IPS DF 6.9 (cell line): ENCODE data around the gene CD8A.
"Not testable (repeated sequence)": the region's sequence is repeated elsewhere in the genome, so short reads cannot be mapped to it uniquely, and the experiment has no call there.

Experiments
- DNase-seq: peaks from one replicate; pipeline ENCODE4 v3.0.0-alpha.2; 2013; ENCODE audit warnings: low read depth, low spot score
- H3K27ac ChIP-seq: one replicate; pipeline ENCODE4 v1.5.1; 2013; ENCODE audit warnings: low read length, control low read depth
- H3K27me3 ChIP-seq: 2 replicates; pipeline ENCODE4 v1.6.1; 2013; ENCODE audit warnings: mild to moderate bottlenecking, low read length; ENCODE audit not compliant: control insufficient read depth, insufficient read depth
- H3K36me3 ChIP-seq: 2 replicates; pipeline ENCODE4 v1.6.1; 2013; ENCODE audit warnings: low read length; ENCODE audit not compliant: control insufficient read depth, insufficient read depth
- H3K4me1 ChIP-seq: 2 replicates; pipeline ENCODE4 v1.6.1; 2013; ENCODE audit warnings: low read length; ENCODE audit not compliant: control insufficient read depth, insufficient read depth
- H3K4me3 ChIP-seq: 2 replicates; pipeline ENCODE4 v1.5.1; 2013; ENCODE audit warnings: mild to moderate bottlenecking, low read length
- H3K9me3 ChIP-seq: 2 replicates; pipeline ENCODE4 v1.6.1; 2013; ENCODE audit warnings: low read length, inconsistent platforms; ENCODE audit not compliant: control insufficient read depth, insufficient read depth
- WGBS: extraction: QIAGEN DNeasy Blood & Tissue Kit; methylation state at CpG from one replicate; pipeline ENCODE4 v1.1.7; 2013; ENCODE audit warnings: mixed read lengths, missing lambda C conversion rate; ENCODE audit not compliant: insufficient read length, insufficient coverage; 5-methylcytosine and 5-hydroxymethylcytosine counted together

CD8A gene

DNA sequence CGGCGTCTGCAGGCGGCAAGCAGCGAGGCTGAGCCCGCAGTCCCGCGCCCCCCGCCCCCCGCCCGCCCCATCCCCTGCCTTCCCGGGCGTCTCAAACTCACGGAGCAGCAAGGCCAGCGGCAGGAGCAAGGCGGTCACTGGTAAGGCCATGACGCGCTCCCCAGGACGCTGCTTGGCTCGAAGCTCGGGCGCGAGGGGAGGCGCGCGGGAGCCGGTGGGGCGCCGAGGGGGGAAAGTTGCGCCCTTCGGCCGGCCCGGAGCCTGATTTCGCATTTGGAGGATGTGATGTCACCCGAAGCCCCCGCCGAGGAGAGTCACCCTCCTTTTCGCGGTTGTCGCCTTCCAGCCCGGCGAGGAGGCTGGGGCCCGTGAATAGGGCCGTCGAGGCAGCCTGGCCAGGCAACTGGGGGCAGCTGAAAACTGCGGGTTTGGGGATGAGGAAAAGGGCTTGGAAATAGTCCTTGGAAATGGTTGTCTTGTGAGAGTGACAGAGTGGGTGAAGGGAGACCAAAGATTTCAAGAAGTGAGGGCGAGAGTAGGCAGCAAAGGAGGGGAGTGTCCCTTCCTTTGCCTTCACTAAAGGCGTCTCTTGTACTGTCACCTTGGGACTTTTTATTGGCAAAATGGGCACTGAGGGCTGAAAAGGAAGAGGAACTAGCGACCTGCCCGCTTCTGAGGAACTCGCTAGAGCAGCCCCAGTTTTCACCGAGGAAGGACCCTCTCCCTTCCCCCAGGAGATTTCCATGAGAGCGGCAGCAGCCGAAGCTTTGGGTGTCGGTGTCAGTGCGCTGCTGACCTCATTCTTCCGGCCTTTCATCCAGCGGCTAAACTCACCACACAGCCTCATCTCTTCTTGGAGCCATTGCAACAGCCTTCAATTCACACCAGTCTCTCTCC is at the start of gene CD8A:
Gene CD8A (minus strand): TSS at position 238 of the 897 bp plus-strand sequence. CDS start 88 bp downstream, at position 150.
- DNase-seq: no peak
- no peaks in the 10 kb centered on the region for H3K9me3 ChIP-seq
- H3K27ac ChIP-seq: no peak within 1 kb of the TSS
- no peaks in the 10 kb centered on the region for H3K4me1 ChIP-seq
- peak within 1 kb of the TSS; percentile 14; the same call in 1 of the 2 replicates for H3K4me3 ChIP-seq
- H3K27me3 ChIP-seq: peaks cover 36% of the 10 kb centered on the region
- no CpG with 5 or more reads among the region's 57 CpGs for WGBS
- H3K36me3 ChIP-seq: no peaks in the 10 kb centered on the region

DNA sequence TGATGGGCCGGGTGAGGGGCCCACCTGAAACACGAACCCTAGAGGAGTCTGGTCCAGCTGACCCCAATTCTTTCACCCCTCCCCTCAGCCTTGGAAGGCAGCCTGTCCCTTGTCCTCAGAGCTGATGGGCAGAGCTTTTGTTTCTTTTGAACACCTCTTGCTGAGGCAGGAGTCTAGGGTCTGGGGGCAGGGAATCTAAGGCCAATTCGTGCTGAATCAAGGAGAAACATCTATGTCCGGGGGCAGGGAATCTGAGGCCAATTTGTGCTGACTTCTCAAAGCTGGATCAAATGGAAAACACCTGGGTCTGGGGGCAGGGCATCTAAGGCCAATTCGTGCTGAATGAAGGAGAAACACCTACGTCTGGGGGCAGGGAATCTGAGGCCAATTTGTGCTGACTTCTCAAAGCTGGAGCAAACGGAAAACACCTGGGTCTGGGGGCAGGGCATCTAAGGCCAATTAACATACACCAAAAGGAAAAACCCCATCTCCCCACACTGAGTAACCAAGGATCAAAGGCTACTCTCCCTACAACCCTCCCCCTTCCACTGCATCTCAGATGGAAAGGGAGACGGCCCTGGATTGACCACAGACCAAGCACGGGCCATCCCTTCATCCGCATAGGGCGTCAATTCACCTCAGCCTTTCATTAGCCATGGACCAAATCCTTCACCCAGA is 49.3 kb upstream of the CD8A start:
- H3K9me3 ChIP-seq, H3K4me3 ChIP-seq, DNase-seq, H3K27me3 ChIP-seq, H3K27ac ChIP-seq, H3K4me1 ChIP-seq, H3K36me3 ChIP-seq: not testable (repeated sequence)
- no CpG with 5 or more reads among the region's 11 CpGs for WGBS

DNA sequence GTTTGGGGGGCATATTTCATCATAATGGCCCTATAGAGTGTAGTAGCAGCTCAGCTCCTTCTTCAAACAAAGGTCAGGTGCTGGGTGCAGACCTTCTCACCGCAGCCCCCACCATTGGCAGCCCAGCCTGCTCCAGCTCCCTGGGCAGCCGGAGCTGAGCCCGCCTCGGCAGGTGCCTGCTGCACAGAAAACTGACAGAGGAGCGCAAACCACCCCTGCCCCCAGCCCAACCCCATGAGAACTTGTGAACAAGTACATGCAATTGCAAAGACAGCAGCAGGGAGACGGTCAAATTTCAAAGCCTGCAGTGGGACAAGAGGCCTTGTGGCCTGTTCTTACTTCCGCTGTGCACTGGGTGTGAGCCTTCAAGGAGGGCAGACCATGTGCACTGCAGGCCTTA is 48.7 kb upstream of the CD8A start:
- H3K27me3 ChIP-seq, H3K4me3 ChIP-seq, DNase-seq, H3K36me3 ChIP-seq, H3K27ac ChIP-seq, H3K9me3 ChIP-seq, H3K4me1 ChIP-seq: not testable (repeated sequence)
- no CpG with 5 or more reads among the region's 7 CpGs for WGBS

DNA sequence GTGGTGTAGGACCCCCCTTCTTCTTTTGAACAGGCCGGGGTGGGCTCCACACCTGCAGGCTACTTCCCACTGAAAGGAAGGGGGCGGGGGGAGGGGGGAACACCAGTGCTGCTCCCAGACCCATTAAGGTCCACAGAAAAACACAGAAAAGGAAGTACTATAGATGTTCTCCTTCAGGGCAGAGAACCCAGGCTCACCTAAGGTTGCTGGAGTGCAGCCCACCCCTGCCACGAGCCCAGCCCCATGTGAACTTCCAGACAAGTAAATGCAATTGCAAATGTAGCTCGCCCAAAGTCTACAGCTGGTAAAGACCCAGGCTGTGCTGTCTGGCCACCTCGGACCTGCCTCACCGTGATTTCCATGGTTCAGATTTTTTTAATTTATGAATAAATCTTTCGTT is 47.0 kb upstream of the CD8A start:
- H3K4me3 ChIP-seq, H3K27ac ChIP-seq, H3K27me3 ChIP-seq, H3K9me3 ChIP-seq, H3K36me3 ChIP-seq, DNase-seq, H3K4me1 ChIP-seq: not testable (repeated sequence)
- WGBS: no CpG with 5 or more reads among the region's 7 CpGs

DNA sequence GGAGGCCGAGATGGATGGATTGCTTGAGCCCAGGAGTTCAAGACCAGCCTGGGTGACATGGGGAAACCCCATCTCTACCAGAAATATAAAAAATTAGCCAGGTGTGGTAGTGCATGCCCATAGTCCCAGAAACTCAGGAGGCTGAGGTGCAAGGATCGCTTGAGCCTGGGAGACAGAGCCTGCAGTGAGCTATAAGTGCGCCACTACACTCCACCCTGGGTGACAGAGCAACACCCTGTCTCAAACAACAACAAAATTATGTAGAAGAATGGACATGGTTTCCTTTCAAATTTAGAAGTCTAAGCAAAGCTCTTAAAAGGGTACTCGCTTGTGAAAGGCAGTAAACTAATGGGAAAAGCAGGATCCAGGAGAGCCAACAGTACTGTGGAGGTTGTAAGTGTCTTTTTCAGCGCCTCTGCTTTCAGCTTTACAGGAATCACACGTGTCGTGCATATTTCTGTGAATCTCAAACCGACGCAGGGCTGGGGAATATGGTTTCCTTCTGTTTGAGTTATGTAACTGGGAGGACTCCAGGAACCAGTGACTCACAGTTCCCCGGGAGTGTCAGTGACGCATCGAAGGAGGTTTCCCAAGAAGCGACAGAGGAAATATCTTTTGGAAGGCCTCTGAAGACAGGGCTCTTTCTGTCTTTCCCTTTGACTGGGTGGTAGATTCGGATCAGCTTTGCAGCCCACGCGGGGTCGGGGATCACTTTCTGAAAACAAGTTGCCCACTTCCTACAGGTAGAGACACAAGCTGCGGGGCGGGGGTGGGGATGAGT is 46.4 kb upstream of the CD8A start:
- H3K4me1 ChIP-seq, H3K36me3 ChIP-seq, DNase-seq, H3K27ac ChIP-seq, H3K9me3 ChIP-seq, H3K27me3 ChIP-seq, H3K4me3 ChIP-seq: not testable (repeated sequence)
- no CpG with 5 or more reads among the region's 19 CpGs for WGBS

DNA sequence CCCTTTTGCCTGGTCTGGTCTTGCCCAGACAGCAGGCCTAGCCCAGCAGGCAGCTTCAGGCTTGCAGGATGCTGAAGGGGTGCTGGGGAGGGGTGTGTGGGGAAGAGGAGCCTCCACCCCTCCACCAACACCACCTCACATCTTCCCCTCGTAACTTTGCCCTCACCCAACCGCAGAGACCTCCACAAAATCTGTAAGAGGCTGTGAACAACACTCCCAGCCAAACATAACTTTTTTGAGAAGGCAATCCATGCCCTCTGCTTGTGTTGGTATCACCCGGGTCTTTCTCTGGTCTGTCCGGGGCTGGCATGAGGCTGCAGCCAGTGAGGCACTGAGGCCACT is 44.8 kb upstream of the CD8A start:
- H3K4me1 ChIP-seq, DNase-seq, H3K27ac ChIP-seq, H3K9me3 ChIP-seq, H3K27me3 ChIP-seq, H3K4me3 ChIP-seq, H3K36me3 ChIP-seq: not testable (repeated sequence)
- WGBS: no CpG with 5 or more reads among the region's 4 CpGs

DNA sequence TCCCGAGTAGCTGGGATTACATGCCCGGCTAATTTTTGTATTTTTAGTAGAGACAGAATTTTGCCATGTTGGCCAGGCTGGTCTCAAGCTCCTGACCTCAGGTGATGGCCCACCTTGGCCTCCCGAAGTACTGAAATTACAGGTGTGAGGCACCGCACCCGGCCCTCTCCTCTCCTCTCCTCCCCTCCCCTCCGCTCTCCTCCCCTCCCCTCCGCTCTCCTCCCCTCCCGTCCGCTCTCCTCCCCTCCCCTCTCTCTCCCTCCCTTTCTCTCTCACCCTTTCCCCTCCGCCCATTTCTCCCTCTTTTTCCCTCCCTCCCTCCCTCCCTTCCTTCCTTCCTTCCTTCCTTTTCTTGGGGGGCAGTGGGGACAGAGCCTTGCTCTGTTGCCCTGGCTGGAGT is 42.6 kb upstream of the CD8A start:
- no peaks in the 10 kb centered on the region for H3K4me1 ChIP-seq
- H3K27me3 ChIP-seq: no peaks in the 10 kb centered on the region
- H3K4me3 ChIP-seq: no peak overlapping the region
- DNase-seq: no peak
- H3K27ac ChIP-seq: no peak overlapping the region
- no CpG with 5 or more reads among the region's 10 CpGs for WGBS
- no peaks in the 10 kb centered on the region for H3K36me3 ChIP-seq
- H3K9me3 ChIP-seq: no peaks in the 10 kb centered on the region

DNA sequence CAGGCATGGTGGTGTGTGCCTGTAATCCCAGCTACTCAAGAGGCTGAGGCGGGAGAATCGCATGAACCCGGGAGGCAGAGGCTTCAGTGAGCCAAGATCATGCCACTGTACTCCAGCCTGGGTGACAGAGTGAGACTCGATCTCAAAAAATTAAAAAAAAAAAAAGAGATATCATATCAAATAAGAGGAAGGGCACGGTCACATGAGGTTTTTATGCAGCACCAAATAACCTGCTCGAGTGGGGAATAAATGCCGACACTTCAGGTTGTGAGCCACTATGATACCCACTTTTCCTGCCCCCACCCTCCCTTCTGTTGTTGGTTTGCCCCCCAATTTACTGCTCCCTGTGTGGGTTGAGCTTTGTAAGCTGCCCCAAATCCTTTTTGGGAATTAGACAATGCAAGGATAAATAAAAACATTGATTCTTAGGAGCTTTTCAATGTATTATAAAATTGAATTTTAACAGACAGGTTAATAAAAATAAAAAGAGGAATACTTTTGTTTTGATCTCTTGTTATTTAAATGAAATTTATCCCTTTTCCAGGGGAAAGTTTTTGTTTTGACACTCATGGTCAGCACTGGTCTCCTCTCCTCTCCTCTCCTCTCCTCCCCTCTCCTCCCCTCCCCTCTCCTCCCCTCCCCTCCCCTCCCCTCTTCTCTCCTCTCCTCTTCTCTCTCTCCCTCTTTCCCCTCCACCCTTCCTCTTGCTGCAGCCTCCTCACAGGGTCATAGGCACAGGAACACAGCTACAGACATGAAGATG is 41.8 kb upstream of the CD8A start:
- Histone ChIP-seq H3K4me1 (no peaks in the 10 kb centered on the region), H3K9me3 (no peaks in the 10 kb centered on the region), H3K27ac (no peak overlapping the region), H3K36me3 (no peaks in the 10 kb centered on the region), H3K27me3 (no peaks in the 10 kb centered on the region), H3K4me3 (no peak overlapping the region)
- no CpG with 5 or more reads among the region's 7 CpGs for WGBS
- no peak for DNase-seq

DNA sequence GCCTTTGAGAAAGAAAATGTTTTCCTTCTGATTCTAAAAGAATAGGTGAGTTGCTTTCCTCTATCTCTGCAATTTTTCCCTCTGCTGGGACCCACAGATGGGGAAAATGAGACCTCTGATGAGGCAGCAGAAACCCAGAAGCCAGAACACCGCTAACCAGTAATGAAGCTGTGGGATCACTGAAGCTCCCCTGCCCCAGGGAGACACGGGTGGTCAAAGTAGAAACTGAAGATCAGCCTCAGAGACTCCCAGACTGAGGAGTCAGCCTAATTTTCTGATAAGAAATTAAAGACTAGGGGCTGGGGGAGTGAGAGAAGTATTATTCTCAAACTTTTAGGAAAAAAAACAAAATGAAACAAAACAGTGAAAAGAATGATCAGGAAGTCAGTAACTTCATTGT is 40.8 kb upstream of the CD8A start:
- Histone ChIP-seq H3K36me3 (no peaks in the 10 kb centered on the region), H3K27ac (no peak overlapping the region), H3K4me3 (no peak overlapping the region), H3K4me1 (no peaks in the 10 kb centered on the region), H3K27me3 (no peaks in the 10 kb centered on the region), H3K9me3 (no peaks in the 10 kb centered on the region)
- no peak for DNase-seq
- WGBS: no CpG with 5 or more reads among the region's 2 CpGs

DNA sequence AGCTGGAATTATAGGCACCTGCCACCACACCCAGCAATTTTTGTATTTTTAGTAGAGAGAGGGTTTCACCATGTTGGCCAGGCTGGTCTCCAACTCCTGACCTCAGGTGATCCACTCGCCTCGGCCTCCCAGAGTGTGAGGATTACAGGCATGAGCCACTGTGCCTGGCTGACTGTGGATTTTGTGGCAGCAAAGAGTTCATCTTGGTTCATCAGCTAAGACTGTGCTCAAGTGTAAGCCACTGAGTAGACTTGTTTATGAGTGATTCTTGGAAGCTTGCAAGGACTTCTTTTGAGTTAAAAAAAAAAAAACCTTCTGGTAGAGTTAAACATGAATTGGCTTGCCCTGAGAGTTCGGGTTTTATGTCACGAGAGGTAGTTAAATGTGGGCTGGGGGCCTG is 36.2 kb upstream of the CD8A start:
- no peaks in the 10 kb centered on the region for H3K36me3 ChIP-seq
- no CpG with 5 or more reads among the region's 4 CpGs for WGBS

More for the DNA sequence above, 36.2 kb upstream of the CD8A start:
- no peaks in the 10 kb centered on the region for H3K4me1 ChIP-seq
- no peak for DNase-seq
- no peak overlapping the region for H3K27ac ChIP-seq
- H3K9me3 ChIP-seq: no peaks in the 10 kb centered on the region
- H3K4me3 ChIP-seq: no peak overlapping the region
- no peaks in the 10 kb centered on the region for H3K27me3 ChIP-seq
